ENCODE measurements around the gene STK25. TPM values are rescaled to one million over a fixed set of nuclear protein-coding genes. Genes with fewer than 3 reads are reported as not detected.

STK25 gene
- total RNA-seq, 3 donors from 2014 or later, result 102 to 139 (median 126) TPM

- no peak for DNase-seq (ENCODE audit: low spot score in 2 of 2)
- H3K4me3 ChIP-seq, result no peak overlapping the region
- no peaks in the 10 kb centered on the region for H3K36me3 ChIP-seq
- TF ChIP-seq POLR2AphosphoS5 (IDR thresholded peaks at IDR 0.05) (no peak), POLR2A (IDR thresholded peaks at IDR 0.05) (no peak), CTCF (IDR thresholded peaks at IDR 0.05) (no peak)
- intact Hi-C loops (cut with DNase I; ENCODE audit: low total_unique reads), result no loop called here
- no peak overlapping the region for H3K27ac ChIP-seq
- no peaks in the 10 kb centered on the region for H3K9me3 ChIP-seq
- H3K4me1 ChIP-seq, result peaks cover 4 to 15% of the 10 kb centered on the region in 2 donors
- no peaks in the 10 kb centered on the region for H3K27me3 ChIP-seq
Observed at GRCh38 chr2:241539616-241540374, 31.4 kb upstream of the STK25 start.

GRCh38 chr2:241538838-241539615 is 30.6 kb upstream of the STK25 start:
- TF ChIP-seq CTCF (IDR thresholded peaks at IDR 0.05) (no peak), POLR2AphosphoS5 (IDR thresholded peaks at IDR 0.05) (no peak)
- H3K9me3 ChIP-seq, result no peaks in the 10 kb centered on the region
- H3K36me3 ChIP-seq, result no peaks in the 10 kb centered on the region
- intact Hi-C loops (cut with DNase I; ENCODE audit: low total_unique reads), result no loop called here
- no peak overlapping the region for H3K4me3 ChIP-seq
- DNase-seq (ENCODE audit: low spot score in 2 of 2), result no peak
- no peak overlapping the region for H3K27ac ChIP-seq
- no peaks in the 10 kb centered on the region for H3K27me3 ChIP-seq
- H3K4me1 ChIP-seq, result peaks cover 4 to 15% of the 10 kb centered on the region in 2 donors

GRCh38 chr2:241535871-241536655 is 27.7 kb upstream of the STK25 start:
- Histone ChIP-seq H3K4me1 (peaks cover 4 to 7% of the 10 kb centered on the region in 2 donors), H3K9me3 (no peaks in the 10 kb centered on the region), H3K4me3 (no peak overlapping the region), H3K27me3 (no peaks in the 10 kb centered on the region), H3K27ac (no peak overlapping the region), H3K36me3 (no peaks in the 10 kb centered on the region)
- DNase-seq (ENCODE audit: low spot score in 2 of 2), result no peak
- intact Hi-C loops (cut with DNase I; ENCODE audit: low total_unique reads), result no loop called here
- no peak for TF ChIP-seq POLR2AphosphoS5 (IDR thresholded peaks at IDR 0.05)
- TF ChIP-seq POLR2A (IDR thresholded peaks at IDR 0.05), result no peak
- no peak for TF ChIP-seq CTCF (IDR thresholded peaks at IDR 0.05)

- no peaks in the 10 kb centered on the region for H3K36me3 ChIP-seq
- TF ChIP-seq CTCF (IDR thresholded peaks at IDR 0.05) (no peak), POLR2AphosphoS5 (IDR thresholded peaks at IDR 0.05) (no peak), POLR2A (IDR thresholded peaks at IDR 0.05) (no peak)
- intact Hi-C loops (cut with DNase I; ENCODE audit: low total_unique reads), result no loop called here
Observed at GRCh38 chr2:241534701-241535375, 26.5 kb upstream of the STK25 start.

More at GRCh38 chr2:241534701-241535375, 26.5 kb upstream of the STK25 start:
- no peak for DNase-seq (ENCODE audit: low spot score in 2 of 2)
- Histone ChIP-seq H3K4me3 (no peak overlapping the region), H3K27me3 (no peaks in the 10 kb centered on the region), H3K4me1 (no peaks in the 10 kb centered on the region), H3K9me3 (no peaks in the 10 kb centered on the region), H3K27ac (no peak overlapping the region)

All from breast epithelium (tissue), 4 donors.